GM19023 (cell line): Measurements from ENCODE around the gene KRT73.

Source experiments
- ATAC-seq: cut with Tn5 transposase; IDR thresholded peaks from one replicate; pipeline ENCODE4 v1.9.1; 2021; ENCODE audit warnings: mild to moderate bottlenecking, moderate library complexity; ENCODE audit not compliant: unreplicated experiment

The KRT73 gene

GRCh38 chr12:52627395-52628110 lies 9.2 kb upstream of the KRT73 start:
- ATAC-seq: no peak

GRCh38 chr12:52622349-52622748 lies 4.0 kb upstream of the KRT73 start:
- ATAC-seq: no peak

DNA sequence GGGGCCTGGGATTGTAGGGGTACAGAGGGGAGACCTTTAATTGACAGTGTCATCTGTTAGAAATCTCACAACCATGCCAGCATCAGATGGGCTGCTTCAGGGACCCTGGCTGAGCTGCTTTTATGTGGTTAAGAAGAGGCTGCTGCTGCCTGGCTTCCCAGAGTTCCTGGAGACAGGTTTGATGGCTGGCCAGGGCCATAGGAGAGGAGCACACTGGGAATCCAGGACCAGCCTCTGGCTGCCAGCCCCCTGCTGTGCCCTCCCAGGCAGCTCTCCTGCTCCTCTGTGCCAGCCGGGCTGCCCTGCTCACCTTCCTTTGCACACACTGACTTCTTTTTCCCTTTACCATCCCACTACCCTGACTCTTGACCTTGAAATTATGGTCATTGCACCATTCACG lies 507 bp upstream of the KRT73 start:
- ATAC-seq: no peak

DNA sequence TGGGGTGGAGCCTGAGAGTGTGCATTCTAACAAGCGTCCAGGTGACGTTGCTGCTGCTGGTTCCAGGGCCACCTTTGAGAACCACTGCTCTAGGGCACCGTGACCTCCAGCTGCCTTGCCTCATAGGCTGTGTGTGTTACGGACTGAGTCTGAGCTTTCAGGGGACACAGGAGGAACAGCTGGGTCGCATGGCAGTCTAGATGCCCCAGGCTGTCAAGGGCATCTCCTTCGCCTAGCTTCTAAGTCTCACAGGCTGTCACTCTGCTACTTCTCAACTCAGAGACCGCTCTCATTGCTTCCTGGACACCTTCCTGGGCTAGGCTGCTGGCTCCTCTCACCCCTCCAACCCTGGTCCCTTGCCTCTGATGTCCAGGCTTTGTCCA lies 965 bp downstream of the KRT73 start:
- ATAC-seq: no peak

DNA sequence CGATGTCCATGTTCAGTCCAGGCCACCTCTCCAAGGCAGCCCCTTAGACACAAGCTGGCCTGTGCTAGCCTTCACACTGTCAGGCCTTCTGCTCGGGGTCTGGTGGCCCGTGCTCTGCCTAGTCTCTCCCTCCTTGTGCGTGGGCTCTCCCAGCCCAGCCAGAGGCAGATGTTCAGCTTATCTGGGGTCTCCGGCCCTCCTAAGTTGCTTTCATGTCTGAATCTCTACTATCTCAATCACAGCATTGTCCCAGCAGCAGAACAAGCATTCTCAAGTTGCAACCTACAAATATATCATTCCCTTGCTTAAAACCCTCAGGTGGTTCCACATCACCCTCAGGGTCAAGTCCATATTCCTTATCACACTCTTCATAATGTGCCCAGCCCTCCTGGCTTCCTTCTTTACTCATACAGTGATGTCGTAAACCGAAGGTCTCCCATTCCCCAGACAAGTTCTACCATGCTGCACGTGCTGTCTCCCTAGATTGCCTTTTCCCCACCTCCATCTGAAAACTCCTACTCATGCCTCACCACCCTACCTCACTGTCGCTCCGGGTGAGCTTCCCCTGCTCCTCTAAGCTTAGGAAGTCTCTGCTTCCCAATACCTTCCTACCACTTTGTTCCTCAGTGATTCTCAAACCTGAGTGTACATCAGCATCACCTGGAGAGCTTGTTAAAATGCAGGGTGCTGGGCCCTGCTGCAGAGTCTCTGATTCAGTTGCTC lies 1.5 kb downstream of the KRT73 start:
- ATAC-seq: no peak

DNA sequence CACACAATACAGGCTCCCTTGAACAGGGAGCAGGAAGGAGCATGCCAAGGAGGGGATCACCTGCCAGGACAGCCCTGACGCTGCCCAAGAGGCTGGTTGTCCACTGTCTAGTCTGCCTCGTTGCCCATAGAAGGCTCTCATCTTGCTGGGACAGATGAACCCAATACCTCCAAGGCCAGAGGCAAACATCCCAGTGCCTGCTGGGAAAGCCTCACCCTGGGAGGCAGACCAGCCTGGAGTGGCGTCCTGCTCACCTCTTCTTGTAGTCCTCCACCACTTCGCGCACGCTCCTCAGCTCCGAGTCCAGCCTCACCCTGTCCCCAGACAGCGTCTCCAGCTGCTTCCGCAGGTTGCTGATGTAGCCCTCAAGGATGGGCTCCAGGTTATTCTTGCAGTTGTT lies 2.4 kb downstream of the KRT73 start:
- ATAC-seq: no peak

DNA sequence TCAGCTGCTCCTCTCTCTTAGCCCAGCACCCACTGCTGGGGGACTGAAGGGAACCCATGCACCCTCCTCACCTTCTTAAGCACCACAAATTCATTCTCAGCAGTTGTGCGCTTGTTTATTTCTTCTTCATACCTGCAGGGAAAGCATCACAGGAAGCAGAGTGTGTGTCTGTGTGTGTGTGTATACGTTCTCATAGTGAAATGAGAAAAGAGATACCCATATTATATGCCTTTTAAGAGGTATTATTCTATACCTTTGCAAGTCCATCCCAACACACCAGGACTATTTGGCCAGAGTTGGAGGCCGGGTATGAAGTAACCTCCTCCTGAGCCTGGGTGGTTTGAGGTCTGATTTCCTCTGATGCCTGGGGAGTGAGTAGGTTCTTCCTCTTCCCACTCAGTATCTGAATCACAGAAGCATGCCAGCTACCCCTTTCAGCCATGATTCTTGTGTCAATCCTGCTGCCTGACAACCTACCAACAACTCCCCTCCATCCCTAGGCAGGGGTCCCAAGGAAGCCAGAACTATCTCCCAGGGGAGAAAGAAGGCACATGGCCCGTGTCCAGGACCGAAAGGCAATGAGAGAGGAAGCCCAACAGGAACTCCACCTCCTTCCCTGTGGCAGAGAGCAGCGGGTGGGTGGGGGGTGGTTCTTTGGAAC lies 3.0 kb downstream of the KRT73 start:
- ATAC-seq: no peak

GRCh38 chr12:52614381-52615207 lies 3.8 kb downstream of the KRT73 start:
- ATAC-seq: no peak

DNA sequence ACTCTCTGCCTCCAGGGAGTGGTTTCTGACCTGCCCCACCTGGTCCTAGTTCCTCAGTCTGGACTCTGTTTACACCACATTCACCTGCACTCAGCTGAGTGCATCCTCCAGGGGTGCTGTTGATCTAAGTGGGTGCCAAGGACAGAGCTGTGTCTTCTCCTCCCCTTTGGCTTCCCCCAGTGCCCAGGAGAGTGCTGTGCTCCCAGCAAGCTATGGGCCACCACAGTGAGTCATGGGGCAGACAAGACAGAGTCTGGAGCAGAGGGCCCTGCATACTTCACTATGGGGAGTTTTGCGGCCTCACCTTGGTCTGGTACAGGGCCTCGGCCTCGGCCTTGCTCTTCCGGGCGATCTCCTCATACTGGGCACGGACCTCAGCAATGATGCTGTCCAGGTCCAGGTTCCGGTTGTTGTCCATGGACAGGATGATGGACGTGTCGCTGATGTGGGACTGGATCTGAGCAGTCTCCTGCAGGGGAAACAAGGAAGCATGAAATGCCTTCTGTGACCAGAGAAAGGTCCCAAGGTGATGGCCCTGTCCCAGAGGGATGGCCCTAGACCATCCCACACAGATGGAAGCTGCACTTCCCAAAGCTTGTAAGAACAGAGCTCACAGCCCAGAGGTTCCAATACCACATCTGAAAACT lies 4.9 kb downstream of the KRT73 start:
- ATAC-seq: no peak

DNA sequence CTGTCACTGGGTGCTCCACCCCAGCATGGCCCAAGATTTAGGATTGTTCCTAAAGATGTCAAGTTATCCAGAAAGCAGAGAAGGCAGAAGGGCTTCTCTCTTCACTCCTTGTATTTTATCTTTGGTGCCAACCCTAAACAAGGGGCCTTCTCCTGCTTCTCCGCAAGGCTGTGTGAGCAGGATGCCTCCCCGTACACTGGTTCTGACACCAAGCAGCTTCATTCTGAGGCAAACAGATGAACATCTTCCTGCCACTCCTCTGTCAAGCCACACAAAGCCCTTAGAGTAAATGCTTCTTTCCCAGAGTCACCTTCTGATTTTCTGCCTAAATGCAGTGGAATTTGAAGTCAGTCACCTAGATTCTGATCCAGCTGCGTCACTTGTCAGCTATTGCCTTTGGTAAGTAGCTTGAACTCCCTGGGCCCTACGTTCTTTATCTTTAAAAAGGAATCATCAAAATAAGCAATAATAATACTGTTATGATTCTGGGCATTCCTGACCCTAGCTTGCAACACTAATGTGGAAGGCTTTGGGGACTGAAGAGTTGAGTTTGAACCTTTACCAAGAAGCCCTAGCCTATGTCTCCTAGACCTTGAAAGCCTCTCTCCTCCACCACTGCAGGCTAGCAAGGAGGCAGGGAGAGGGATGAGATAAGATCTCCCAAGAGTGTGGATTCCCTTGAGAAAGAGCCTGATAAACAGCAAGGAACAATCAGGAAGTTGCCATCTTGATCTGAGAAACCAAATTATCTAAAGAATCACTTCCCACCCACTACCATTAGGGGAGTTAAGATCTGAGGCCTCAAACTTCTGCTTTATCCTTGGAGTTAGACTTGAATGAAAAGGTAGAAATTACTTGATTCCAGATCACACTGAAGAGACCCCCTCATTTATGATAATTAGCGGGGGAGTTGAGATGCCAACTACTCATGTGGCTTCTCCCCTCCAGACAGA lies 5.7 kb downstream of the KRT73 start:
- no peak for ATAC-seq

DNA sequence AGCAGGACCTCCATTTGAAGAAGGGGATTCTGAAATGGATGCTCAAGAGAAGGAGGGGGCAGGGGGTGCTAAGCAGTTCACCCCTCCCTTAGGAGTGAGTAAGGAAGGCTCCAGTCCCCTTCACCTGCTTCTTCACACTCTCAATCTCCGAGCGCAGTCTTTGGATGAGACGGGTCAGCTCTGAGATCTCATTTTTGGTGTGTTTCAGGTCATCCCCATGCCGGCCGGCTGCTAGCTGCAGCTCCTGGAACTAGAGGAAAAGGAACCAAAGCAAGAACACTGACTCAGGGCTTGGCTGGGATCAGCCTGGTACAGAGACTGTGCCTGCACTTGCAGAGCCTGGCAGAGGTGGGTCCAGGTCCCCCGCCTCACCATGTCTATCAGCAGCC lies 7.3 kb downstream of the KRT73 start:
- ATAC-seq: no peak

- ATAC-seq: no peak
These were observed 9.3 kb downstream of the KRT73 start for GRCh38 chr12:52608826-52609630.

DNA sequence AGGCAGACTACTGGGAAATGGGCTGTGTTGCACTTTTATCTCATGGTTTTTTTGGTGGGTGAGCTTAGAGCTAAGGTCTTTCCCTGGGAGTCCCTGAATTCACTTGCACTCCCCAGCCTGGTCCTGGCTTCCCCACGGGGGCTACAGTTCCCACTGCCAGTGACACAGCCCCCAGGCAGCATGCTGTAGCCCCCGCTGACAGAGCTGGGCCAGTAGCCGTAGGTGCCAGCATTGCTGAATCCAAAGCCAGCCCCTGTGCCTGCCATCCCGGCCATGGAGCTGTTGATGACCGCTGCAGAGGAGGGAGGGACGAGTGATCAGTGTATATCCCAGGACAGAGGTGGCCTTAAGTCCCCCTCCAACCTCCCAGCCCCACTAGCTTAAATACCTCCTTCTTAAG lies 10.2 kb downstream of the KRT73 start:
- ATAC-seq: no peak

DNA sequence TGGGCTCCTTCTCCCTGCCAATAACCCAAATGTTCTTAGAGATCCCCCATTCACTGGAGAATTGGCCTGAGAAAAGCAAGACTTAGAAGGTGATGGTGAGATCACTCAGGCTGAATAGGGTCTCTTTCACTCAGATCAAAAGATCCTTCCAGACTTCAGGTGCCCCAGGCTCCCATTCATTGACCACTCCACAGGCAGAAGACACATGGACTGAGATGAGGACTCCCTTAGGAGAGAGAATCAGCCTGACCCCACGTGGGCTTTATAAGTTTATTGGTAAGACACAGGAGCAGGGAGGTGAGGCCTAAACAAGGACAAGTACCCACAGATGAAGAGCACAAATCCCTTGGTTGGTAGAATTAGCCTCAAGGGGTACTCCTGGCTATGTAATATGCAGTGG lies 11.0 kb downstream of the KRT73 start:
- no peak for ATAC-seq

- ATAC-seq: no peak
These were observed 11.7 kb downstream of the KRT73 start for GRCh38 chr12:52606581-52607218.

DNA sequence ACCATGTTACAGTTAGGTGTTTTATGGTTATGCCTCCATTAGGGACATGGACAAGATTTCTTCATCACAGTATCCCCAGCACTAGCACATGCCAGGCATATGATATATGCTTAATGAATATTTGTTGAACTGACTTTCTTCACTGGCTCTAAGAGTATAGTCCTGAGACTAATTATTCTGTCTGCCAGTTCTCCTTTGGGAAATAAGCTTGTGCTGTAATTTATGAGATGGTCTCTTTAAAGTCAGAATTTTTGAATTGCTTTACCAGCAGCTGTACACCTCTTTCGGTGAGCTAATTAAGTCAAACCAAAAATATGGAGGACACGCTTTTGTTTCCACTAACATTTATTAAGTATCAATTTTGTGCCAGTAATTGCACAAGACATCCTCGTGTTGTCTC lies 12.3 kb downstream of the KRT73 start:
- no peak for ATAC-seq

- ATAC-seq: no peak
These were observed 12.8 kb downstream of the KRT73 start for GRCh38 chr12:52605542-52605941.

DNA sequence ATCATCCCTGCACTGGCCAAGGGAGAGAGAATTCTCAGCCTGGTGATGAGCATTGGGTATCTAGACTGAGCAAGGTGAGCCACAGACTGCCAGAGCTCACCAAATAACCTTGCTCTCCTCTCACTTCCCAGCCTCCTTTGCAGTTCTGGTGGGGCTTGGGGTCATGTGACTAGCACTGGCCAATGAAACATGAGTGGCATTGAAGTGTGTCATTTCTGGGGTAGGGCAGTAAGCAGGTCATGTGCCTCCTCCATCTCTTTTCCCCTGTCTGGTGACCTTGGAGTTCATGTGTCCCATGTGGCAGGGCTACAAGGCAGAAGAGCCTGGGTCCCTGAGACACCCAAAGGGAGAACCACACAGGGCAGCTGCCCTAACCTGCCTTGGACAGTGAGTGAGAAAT lies 13.5 kb downstream of the KRT73 start:
- ATAC-seq: no peak
